Nephron progenitor cell (in vitro differentiated cells): ENCODE results near the gene CFAP206.

Experiments
- DNase-seq: peaks from one replicate; pipeline ENCODE4 v3.0.0; 2021
- H3K27ac Mint-ChIP-seq: 2 replicates; pipeline ENCODE4 v1.8.0; 2021; ENCODE audit warnings: mild to moderate bottlenecking, moderate library complexity, mixed read lengths
- H3K27me3 Mint-ChIP-seq: 2 replicates; pipeline ENCODE4 v1.8.0; 2021; ENCODE audit warnings: mild to moderate bottlenecking, low read depth, mixed read lengths; ENCODE audit not compliant: poor library complexity
- H3K36me3 Mint-ChIP-seq: 2 replicates; pipeline ENCODE4 v1.8.0; 2021; ENCODE audit warnings: low read depth, mixed read lengths
- H3K4me1 Mint-ChIP-seq: 2 replicates; pipeline ENCODE4 v1.8.0; 2021; ENCODE audit warnings: mixed read lengths
- H3K4me3 Mint-ChIP-seq: 2 replicates; pipeline ENCODE4 v1.8.0; 2021; ENCODE audit warnings: mild to moderate bottlenecking, moderate library complexity, mixed read lengths
- H3K9me3 Mint-ChIP-seq: 2 replicates; pipeline ENCODE4 v1.8.0; 2021; ENCODE audit warnings: mild to moderate bottlenecking, moderate library complexity, mixed read lengths
- CTCF ChIP-seq: fragments of 200-600 bp; sonication (generic); IDR thresholded peaks from 2 replicates; pipeline ENCODE4 v1.5.0; 2021; ENCODE audit warnings: antibody characterized with exemption

Gene CFAP206

GRCh38 chr6:87384449-87384848 lies 23.3 kb upstream of the CFAP206 start:
- TF ChIP-seq CTCF = no peak
- H3K4me3 Mint-ChIP-seq = no peak overlapping the region
- H3K27me3 Mint-ChIP-seq = no peaks in the 10 kb centered on the region
- no peak for DNase-seq
- peaks cover 5% of the 10 kb centered on the region for H3K36me3 Mint-ChIP-seq
- H3K9me3 Mint-ChIP-seq = no peaks in the 10 kb centered on the region
- no peaks in the 10 kb centered on the region for H3K4me1 Mint-ChIP-seq
- H3K27ac Mint-ChIP-seq = no peak overlapping the region

GRCh38 chr6:87391334-87391733 lies 16.4 kb upstream of the CFAP206 start:
- DNase-seq = peak; percentile 16
- peak; percentile 34 for TF ChIP-seq CTCF
- Mint-ChIP-seq H3K27ac (no peak overlapping the region), H3K36me3 (no peaks in the 10 kb centered on the region), H3K4me3 (no peak overlapping the region), H3K4me1 (no peaks in the 10 kb centered on the region), H3K9me3 (no peaks in the 10 kb centered on the region), H3K27me3 (no peaks in the 10 kb centered on the region)

GRCh38 chr6:87393026-87393622 lies 14.6 kb upstream of the CFAP206 start:
- H3K4me1 Mint-ChIP-seq = peaks cover 6% of the 10 kb centered on the region
- no peak overlapping the region for H3K27ac Mint-ChIP-seq
- no peaks in the 10 kb centered on the region for H3K27me3 Mint-ChIP-seq
- no peaks in the 10 kb centered on the region for H3K9me3 Mint-ChIP-seq
- no peaks in the 10 kb centered on the region for H3K36me3 Mint-ChIP-seq
- TF ChIP-seq CTCF = peak; percentile 73
- H3K4me3 Mint-ChIP-seq = no peak overlapping the region
- DNase-seq = peak; percentile 37

- Mint-ChIP-seq H3K4me3 (no peak overlapping the region), H3K27me3 (no peaks in the 10 kb centered on the region), H3K36me3 (no peaks in the 10 kb centered on the region), H3K27ac (no peak overlapping the region), H3K4me1 (peaks cover 6% of the 10 kb centered on the region), H3K9me3 (no peaks in the 10 kb centered on the region)
- no peak for DNase-seq
- no peak for TF ChIP-seq CTCF
Observed at GRCh38 chr6:87395431-87395830, 12.3 kb upstream of the CFAP206 start.

GRCh38 chr6:87396595-87397392 lies 11.0 kb upstream of the CFAP206 start:
- Mint-ChIP-seq H3K36me3 (no peaks in the 10 kb centered on the region), H3K4me3 (no peak overlapping the region), H3K27me3 (no peaks in the 10 kb centered on the region), H3K4me1 (peaks cover 6% of the 10 kb centered on the region), H3K9me3 (no peaks in the 10 kb centered on the region), H3K27ac (peak overlapping the region; percentile 6)
- no peak for TF ChIP-seq CTCF
- DNase-seq = no peak

GRCh38 chr6:87397656-87398055 lies 10.1 kb upstream of the CFAP206 start:
- no peaks in the 10 kb centered on the region for H3K27me3 Mint-ChIP-seq
- no peak for DNase-seq
- no peaks in the 10 kb centered on the region for H3K36me3 Mint-ChIP-seq
- no peak overlapping the region for H3K4me3 Mint-ChIP-seq
- no peak overlapping the region for H3K27ac Mint-ChIP-seq
- peaks cover 6% of the 10 kb centered on the region for H3K4me1 Mint-ChIP-seq
- TF ChIP-seq CTCF = no peak
- H3K9me3 Mint-ChIP-seq = no peaks in the 10 kb centered on the region
